HEK293T (cell line): Measurements from ENCODE around the gene KCNC1.

Source experiments
- BHLHE40 ChIP-seq: fragments of 450-650 bp; IDR thresholded peaks from 2 replicates; pipeline ENCODE4 v1.6.1; 2016; ENCODE audit warnings: mild to moderate bottlenecking, moderate library complexity, borderline replicate concordance
- ELF4 ChIP-seq: fragments of 450-650 bp; IDR thresholded peaks from 2 replicates; pipeline ENCODE4 v1.6.1; 2017; ENCODE audit warnings: antibody characterized with exemption
- FOXM1 ChIP-seq: fragments of 450-650 bp; IDR thresholded peaks from 2 replicates; pipeline ENCODE4 v1.6.1; 2017; ENCODE audit warnings: mild to moderate bottlenecking, borderline replicate concordance
- NFRKB ChIP-seq: fragments of 450-650 bp; IDR thresholded peaks from 2 replicates; pipeline ENCODE4 v1.6.1; 2016; ENCODE audit warnings: mild to moderate bottlenecking, moderate library complexity
- SP1 ChIP-seq: fragments of 450-650 bp; IDR thresholded peaks from 2 replicates; pipeline ENCODE4 v1.6.1; 2017

DNA sequence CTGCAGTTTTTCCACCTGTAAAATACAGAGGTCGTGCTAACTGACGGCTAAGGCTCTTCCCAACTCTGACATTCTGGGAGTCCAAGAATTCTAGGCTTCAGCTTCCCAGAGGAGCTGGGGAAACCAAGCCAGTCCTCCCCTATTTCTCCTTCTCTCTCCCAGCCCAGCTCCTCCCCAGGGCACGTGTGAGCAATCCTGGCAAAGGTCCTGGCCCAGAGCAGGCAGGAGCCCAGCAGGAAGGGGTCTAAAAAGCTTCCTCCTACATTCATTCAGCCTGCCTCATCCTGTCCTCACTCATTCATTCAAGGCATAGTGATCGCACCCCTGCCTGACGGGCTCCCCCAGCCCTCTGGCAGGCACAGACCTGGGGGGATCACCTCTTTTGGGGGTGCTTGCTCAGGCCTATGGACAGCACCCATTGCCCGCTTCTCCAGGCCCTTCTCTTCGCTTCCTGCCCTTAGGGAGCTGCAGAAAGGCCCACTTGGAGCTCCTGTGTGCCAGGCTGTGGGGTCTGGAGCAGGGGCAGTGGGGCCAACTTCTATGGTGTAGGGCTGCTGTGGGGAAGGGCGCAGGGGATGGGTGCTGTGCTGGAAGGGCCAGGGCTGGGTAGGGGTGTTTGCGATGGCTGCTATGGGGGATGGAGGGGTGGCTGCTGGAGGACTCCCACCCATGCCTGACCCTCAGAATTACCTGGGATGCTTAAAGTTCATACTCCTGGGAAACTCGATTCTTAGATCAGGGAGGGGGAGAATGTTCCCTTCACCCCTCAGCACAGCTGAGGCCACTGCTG lies 9.8 kb downstream of the KCNC1 start:
- no peak for TF ChIP-seq ELF4
- TF ChIP-seq SP1 = no peak
- no peak for TF ChIP-seq BHLHE40
- no peak for TF ChIP-seq NFRKB
- TF ChIP-seq FOXM1 = no peak
